Activated T-cell treated with anti-CD3 and anti-CD28 coated beads for 4 hours (primary cell): ENCODE results near the gene ACOX2.

Experiments used
- DNase-seq: peaks from one replicate; pipeline ENCODE4 v3.0.0-alpha.2; 2020

The ACOX2 gene

DNA sequence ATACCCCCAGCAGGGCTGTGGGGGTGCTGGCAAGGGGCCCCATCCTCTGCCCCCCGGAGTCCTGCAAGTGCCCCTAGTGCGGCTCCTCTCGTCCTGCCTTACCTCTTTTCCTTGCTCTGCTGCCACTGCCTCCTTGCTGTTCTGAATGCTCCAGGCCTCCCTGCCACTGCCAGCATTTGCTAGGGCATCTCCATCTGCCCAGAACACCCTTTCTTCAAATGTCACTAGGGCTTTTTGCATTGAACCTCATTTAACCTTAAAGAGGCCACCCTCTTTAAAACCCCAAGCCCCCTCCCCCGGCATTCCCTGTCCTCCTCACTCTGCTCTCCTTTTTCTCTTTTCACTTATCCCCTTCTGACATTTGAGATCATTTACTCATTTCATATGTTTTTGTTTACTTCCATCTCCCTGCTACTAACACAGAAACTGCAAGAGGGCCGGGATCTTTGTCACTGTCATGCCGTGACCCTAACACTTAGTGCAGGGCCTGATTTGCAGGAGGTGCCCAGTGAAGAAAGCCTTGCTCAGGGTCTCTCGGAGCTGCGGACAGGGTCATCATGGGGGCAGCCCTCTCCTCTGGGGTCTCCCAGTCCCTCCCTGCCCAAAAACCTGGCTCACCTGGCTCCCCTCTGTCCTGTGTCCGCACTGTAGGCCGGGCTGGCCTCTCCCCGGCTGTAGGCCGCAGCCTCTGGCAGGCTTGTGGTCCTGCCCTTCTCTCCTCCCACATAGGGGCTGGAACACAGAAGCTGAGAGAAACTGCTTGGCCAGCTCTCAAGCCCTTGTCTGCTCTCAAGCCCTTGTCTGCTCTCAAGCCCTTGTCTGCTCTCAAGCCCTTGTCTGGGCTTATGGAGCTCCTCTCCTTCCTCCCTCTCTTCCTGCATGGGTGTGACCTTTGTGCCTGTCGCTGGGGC, at the start of gene ACOX2:
TSS of gene ACOX2 (minus strand) at position 690 of the 911 bp plus-strand sequence. CDS start 2,084 bp downstream, outside the sequence.
- no peak for DNase-seq

DNA sequence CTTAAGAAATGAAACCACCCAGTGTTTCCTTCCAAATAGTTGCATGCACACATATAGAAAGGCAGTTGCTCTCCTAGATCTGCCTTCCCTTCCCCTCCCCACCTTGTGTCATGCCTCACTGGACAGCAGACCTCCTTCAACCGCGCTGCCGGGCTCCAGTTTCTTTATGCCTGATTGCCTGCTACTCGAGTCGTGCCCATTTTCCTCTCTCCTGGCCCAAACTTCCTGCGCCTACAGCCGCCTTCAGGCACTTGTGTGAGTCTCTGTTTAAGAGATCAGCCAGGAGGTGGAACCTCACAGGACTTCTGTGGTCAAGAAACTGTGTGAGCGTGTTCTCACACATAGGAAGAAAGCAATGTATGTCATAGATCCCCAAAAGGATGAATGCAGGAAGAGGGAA, 49.0 kb upstream of the ACOX2 start:
- DNase-seq: no peak

DNA sequence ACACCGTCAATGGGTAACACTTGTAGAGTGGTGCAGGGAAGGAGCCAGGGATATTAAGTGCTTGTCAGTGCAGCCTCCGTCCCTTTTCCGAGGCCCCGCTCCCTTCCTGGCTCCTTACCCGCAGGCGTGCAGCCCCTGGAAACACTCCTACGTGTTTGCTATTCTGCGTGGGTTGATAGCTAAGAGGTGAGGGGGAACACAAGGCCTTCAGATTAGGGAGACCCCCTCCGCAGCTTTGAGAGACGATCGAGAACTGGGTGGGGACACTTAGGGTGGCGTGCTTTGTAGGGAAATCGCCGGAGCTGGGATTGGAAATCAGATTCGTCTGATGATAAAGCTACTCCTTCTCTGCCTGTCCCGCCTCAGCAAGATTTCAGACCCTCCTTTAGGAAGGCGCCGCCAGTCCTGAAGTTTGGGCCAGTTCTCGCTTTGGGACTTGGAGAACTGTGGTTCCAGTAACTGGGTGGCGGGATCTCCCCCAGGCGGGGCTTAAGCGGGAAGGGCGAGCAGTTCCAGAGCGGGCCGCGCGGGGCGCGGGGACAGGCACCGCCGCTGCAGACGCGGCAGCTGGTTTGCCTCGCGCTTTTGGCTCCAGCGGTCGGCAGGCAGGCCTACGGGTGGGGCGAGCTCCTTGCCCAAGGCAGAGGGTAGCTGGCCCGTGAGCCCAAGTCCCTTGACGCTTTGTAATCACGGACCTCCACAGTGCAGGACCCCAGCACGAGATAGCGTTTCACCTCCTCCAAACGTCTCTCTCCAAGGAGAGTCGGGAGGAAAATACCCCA, 48.2 kb upstream of the ACOX2 start:
- peak; percentile 25 for DNase-seq

DNA sequence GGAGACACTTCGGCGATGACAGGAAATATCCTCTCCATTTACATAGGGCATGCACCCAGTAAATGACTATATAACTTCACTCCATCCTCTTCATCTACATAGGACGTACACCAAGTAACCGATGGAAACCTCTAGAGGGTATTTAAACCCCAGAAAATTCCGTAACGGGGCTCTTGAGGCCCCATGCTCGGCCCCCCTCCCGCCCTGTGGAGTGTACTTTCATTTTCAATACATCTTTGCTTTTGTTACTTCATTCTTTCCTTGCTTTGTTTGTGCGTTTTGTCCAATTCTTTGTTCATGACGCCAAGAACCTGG, 47.7 kb upstream of the ACOX2 start:
- DNase-seq: no peak

DNA sequence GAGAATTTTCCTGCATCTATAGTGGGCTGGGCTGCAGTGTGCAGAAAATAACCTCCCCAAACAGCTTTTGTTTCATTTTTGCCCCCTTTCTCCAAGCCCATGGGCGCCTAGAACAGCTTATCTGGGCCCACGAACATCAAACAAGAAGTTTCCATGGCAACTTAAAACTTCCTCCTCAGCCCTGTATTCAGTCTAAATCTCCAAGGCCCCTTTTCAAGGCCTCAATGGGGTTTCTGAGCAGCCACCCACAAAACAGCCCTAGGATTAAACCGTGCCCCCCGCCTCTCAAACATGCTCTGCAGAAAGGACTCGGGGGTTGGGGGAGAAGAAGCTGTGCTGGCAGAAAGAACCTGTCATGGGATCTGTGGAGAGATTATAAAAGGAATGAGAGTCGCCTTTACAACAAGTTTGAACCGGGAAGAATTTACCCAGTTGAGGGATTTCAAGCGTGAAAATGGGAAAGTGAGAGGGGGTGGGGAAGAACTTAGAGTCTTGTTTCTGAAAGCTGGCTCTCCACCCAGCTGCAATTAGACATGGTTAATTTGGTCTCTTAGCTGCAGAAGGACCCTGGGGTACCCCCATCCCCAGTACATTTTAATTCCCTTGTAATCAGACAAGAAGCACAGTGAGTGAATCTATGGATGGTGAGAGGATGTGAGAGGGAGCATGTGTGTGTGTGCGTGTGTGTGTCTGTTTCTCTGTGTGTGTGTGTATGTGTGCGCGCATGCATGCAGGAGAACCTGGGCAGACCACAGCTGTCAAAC, 44.5 kb upstream of the ACOX2 start:
- no peak for DNase-seq

DNA sequence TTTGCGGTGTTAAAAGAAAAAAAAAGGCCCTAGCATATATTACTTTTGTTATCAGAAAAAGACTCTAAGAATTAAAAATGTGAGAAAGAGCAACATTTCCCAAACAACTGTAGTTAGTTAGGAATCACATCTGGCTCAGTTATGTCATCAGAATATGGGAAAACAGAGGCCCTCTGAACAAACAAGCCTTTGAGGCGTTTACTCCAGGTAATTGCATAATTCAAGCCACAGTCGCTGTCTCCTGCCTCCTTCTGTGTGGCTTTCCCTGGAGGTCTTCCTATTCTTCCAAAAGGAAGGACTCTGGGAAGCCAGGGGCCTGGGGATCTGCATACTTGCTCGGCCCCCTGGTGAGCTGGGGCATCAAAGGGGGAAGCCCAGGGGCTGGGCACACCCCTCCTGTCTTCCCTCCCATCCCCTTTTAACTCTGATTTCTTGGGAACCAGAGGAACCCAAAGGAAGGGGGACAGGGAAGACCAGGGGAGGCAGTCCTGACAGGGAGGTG, 43.9 kb upstream of the ACOX2 start:
- DNase-seq: no peak

DNA sequence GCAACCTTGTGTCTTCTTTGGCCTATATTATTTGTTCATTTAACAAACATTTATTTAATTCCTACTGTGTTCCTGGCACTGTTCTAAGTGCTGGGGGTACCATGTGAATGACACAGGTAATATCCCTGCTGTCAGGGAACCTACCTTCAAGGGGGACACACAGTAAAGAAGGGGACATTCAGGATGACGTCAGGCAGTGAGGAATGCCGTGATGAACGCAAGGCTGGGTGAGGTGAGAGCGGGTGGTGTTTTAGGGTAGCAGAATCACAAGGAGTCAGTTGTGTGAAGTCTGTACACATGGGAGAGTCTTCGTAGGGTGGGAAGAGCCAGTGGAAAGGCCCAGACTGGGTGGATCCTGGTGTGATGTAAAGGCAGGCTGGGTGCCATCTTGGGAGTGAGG, 41.9 kb upstream of the ACOX2 start:
- DNase-seq: no peak

DNA sequence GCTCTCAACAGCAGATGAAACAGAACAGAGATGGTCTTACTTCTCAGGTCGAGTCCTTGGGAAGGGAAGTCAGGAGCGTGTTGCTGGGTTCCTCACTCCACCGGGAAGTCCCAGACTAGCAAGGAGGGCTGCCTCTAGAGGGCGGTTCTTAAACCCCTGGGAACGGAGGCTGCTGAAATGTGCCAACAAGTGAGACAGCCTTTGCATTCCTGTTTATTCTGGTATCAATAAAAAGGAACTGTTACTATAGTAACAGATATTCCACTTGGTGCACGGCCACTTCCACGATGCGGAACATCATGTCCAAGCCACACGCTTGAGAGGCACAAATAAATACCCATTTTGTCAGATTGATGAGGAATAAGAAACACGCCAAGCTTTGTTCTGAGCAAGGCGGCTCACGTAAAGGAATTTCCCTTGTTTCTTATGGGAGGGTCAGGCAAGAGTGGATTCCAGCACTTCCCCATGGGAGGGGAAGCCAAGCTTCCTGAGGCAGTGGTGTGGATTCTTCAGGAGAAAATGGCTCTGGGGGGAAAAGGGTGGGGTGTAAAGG, 40.4 kb upstream of the ACOX2 start, which contains the start of gene FAM107A:
TSS of gene FAM107A (minus strand) at position 123 of the 553 bp plus-strand sequence. CDS start 7,531 bp downstream, outside the sequence.
- no peak for DNase-seq

DNA sequence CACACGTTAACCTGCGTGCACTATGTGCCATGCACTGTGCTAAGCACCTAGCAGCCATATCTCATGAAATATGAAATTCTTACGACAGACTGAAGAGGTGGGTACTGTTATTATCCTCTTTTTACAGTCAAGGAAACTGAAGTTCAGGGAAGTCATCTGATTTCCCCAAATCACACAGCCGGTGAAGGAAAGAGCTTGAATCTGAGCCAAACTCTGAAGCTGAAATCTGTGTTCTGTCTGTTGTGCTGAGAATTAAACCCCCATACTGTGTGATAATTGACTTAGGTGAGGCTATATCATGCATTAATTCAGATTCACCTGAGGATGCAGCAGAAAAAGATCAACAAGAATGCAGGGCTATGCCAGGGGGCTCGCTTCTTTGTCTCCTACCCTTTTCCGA, 39.7 kb upstream of the ACOX2 start:
- DNase-seq: no peak

DNA sequence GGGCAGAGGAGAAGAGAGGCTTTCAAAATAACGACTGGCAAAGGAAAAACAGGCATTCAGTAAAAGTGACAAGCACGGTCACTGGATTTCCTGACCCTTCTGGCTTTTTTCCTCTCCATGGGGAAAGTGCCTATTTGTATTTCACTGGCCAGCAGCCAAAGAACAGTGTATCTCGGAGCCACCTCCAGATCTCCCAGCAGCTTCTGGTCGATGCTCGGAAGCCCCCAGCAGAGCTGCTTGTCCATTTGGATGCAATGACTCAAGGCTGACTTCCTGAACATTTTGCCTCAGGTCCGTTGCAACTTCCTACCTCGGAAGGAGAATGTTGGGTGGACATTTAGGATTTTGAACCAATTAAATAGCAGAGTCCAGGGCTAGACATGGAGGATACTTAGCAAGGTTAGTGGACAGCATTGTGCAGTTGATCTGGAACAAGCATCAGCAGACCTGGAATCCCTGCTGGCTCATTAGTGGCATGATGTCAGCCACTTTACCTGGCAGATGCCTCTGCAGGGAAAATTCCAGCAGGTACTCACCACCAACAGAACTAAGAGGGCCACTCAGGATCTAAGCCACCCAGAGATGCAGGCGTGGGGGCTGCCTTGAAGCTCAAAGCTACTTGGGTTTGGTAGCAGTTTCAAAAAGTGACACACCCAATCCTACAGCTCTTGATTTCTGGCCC, 39.1 kb upstream of the ACOX2 start:
- DNase-seq: no peak

DNA sequence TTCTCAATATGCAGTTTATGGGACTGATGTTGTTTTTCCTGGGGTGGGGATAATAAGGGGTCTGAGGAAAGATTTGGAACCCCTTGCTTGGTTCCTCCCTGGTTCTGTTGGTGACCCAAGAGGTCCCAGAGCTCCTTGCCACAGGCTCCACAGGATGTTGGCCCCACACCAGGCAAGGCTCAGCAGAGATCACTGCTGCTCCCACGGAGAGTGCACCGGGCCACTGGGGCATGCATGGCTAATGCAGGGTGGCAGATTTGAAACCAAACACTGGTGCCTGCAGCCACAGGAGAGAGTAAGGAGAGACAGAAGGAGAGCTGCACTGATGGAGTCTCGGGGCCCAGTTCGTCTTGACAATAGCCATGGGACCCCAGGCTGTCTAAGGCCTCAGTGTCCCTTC, 37.7 kb upstream of the ACOX2 start:
- no peak for DNase-seq

DNA sequence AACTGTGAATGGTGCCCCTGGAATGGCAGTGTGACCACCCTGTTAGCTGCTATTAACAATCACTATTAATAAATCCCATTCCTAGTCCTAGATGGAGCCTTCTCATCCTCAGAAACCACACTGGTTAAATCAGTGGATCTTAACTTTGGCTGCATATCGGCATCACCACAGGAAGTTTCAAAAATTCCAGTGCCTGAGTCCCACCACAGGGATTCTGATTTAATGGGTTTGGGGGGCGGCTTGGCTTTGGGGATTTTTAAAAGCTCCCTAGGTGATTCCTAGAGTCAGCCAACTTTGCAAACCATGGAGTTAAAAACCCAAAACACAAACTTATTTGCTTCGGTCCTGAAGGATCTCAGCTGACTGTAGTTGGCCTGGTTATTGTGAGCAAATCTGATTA, 37.1 kb upstream of the ACOX2 start:
- DNase-seq: no peak

DNA sequence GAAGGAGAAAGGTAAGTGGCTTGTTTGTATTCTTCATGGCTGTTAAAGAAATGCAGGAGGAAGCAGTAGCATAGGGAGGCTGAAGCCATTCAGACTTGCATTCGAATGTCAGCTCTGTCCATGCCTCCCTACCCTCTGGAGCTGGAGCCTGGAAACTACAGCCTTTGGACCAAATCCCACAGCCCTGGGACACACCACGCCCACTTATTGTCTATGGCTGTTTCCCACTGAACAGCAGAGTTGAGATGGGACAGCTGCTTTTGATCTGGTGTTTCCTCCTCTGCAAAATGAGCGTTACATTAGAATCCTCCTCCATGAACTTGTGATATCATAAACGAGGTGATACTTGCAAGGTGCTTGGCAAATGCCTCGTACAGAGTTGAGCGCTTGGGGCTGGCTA, 36.6 kb upstream of the ACOX2 start:
- DNase-seq: no peak

DNA sequence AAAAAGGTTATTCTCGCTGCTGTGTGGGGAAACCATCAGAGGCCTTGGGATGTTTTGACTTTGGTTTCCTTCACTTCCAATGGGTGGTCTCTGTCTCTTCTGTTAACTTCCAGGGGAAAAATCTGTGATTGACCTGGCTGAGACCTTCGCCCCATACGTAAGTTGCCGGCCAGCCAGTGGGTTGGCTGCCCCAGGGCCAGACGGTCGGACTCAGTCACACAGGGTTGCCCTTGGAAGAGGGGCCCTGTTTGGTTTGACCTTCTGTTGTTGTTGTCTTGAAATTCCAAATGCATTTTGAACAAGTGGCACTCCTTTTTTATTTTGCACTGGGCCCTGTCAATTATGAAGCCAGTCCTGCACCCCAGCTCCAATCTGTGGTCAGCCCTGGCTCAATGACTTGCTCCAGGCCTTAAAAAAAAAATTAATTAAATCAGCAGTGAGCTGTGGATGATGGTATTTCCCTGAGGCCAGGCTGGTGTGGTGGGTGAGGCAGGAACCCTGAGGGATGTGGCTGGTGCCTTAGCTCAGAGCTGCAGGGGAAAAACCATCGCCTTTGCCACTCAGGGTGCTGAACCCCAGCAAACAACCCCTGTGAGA, 35.7 kb upstream of the ACOX2 start:
- no peak for DNase-seq

DNA sequence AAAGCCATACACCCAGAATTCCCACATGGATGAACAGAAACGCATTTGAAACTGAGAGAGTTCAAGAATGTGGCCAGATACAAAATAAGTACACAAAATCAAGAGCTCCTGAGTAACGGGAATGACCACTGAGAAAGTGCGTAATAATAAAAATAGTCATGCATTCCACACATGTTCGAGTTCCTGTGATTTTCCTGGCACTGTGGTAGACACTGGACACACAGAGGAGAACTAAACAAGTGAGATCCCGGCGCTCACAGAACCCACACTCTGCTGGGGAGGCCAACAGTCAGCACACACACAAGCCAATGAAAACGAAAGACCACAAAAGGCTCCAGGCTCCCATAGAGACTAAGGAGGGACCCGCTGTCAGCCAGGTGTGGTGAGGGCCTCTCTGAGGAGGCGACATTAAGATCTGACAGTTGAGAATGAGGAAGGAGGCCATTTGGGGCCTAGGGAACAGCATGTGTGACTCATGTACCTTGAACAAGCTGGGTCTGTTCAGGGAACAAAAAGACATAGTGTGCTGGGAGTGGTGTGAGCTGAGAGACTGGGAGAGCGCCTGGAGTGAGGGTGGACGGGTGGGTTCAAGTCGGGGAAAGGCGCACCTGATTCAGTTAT, 35.1 kb upstream of the ACOX2 start:
- DNase-seq: no peak

DNA sequence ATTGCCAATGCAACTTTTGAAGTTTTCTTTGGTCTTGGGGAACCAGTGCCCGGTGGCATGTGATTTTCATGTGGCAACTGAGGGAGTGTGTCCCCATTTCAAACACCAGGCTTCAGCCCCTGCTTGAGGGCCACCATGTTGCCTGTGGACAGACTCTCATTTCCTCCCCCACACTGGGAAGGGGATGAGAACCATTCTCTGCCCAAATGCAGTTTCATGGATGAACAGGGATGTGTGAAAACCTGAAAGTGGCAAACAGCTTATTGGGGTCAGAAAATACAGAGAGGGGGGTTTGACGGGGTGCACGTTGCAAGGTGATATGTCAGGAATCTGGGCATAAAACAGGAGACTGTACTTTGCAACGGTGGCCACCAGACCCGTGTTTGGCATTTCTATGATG, 33.9 kb upstream of the ACOX2 start:
- DNase-seq: no peak

DNA sequence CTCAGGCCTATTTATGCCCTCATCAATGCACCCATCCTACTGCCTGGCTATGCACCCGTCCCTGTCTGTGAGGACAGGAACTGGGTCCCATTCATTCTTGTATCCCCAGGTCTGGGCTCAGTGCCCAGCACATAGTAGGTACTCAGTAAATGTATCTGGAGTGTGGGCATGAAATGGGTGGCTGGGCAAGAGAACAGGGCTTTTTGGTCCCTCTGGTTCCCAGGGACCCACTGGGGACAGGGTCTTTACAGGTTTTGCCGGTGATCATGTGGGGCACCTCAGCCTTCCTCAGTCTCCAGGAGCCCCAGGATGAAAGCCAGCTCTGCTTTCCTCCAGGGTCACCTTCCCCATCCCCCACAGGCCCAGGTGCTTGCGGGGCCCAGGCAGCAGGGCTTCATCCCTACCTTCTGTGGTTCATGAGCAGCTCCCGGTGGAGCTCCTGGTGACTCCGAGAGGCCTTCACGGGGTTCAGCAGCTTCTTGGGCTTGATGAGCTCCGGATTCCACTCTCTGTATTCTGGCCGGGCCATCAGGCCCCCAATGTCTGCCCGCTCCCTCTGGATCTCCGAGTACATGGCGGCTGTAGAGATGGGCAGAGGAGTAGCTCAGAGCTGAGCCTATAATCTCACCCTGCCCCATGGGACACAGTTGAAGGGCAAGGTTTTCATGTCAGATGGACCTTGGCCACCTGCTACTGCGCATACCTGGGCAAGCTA, 32.5 kb upstream of the ACOX2 start:
- DNase-seq: no peak

DNA sequence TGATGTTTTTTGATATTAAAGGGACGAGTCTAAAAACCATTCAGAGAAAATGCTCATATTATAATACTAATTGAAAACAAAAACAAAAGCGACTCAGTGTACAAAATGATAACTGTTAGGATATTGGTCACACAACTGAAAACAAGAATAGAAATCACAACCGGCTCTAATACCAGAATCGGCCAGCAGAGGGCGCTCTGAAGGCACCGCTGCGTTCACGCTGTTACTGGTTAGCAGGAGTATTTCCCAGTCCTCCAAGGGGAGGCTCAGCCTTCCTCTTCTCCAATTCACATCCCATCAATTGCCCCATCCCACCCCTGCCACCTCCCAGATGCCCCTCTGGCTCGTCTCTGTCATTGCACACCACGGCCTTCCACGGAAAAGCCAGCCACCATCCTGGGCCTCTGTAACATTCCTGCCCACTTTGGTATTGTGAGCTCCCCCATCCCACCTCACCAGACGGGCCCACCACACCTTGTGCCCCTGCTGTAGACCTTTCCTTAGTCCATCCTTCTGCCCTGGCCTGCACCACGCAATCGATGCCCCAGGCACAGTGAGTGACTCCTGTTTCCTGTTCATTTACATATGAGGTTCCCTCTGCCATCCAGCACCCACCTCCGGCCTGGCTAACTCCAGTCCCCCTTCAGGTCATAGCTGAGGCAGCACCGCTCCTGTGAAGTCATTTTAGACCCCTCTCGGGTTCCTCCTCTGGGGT, 31.7 kb upstream of the ACOX2 start:
- DNase-seq: peak; percentile 64

DNA sequence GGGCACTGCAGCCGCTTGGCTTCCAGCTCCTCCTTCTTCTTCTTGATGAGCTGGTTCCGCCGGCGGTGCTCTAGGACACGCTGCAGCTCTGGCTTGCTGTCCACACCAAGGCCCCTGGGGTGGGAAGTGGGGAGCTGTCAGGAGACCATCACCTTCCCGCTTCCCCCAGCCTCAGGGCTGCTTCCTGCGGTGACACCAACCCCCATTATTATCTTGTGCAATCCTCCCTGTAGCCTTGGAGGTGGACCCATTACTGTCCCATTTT, 30.2 kb upstream of the ACOX2 start:
- DNase-seq: no peak
